ENCODE results near the gene SLCO4A1.

GRCh38 chr20:62671765-62672164 is 29.5 kb downstream of the SLCO4A1 start:
- TF ChIP-seq CTCF (IDR thresholded peaks at IDR 0.05) = no peak
- TF ChIP-seq POLR2A (IDR thresholded peaks at IDR 0.05) = no peak
- no peak for TF ChIP-seq EP300 (IDR thresholded peaks at IDR 0.05)

Data from ovary (tissue), 3 donors.